Stimulated activated CD4-positive, alpha-beta T cell treated with anti-CD3 and anti-CD28 coated beads, Interleukin-4, amount 100 ng/mL, for 48 hours (primary cell): Measurements from ENCODE around the gene ATAD3B.
A peak's percentile ranks its signal among the peaks of the same experiment; 100 is the strongest.
"Not testable (repeated sequence)": the region's sequence is repeated elsewhere in the genome, so short reads cannot be mapped to it uniquely, and the experiment has no call there.

ENCODE experiments used
- DNase-seq, 2 donors: peaks; one replicate each; pipeline ENCODE4 v3.0.0-alpha.2; 2020; ENCODE audit warnings: low read depth in 2 of 2

The ATAD3B gene

DNA sequence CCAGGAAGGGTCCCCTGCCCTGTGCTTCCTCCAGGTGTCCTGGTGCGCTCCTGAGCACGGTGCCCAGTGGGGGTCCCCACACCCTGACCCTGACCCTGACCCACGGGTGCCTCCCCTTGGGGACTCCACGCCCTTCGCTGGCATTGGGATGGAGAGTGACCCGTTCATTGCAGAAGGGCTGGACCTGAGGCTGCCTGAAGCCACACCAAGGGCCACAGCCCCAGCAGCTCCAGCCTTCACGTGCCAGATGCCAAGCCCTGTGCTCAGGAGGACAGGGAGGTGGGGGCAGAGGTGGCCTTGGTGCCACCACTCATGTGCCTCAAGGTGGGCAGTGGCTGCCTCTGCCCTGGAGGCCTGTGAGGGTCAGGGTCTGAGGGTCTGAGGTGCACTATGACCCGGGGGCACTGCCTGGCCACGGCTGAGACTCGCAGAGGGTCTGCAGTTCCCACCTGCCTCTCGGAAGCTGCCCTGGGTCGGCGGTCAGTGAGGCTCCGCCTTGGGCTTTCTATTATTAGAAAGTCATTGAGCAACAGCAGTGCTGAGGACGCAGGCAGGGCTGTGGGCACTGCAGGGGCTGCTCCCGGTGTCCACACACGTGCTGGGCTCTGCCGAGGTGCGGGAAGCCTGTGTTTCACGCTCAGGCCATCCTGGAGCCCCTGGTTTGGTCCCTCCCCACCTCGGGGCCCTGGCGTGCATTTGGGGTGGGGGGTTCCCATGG is 61.8 kb downstream of the ATAD3B start:
- not testable (repeated sequence) for DNase-seq

DNA sequence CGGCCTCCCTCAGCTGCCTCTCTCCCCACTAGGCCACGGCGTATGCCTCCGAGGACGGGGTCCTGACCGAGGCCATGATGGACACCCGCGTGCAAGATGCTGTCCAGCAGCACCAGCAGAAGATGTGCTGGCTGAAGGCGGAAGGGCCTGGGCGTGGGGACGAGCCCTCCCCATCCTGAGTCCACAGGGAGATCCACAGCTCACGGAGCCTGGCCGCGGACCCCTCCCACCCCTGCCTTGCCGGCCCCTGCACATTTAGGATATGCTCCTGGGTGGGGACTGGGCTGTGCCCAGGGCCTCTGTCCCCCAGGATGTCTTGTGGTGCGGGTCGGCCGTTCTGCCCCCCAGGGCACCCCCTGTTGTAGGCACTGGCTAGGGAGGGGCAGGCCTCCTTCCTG is 62.3 kb downstream of the ATAD3B start:
- DNase-seq: not testable (repeated sequence)

- DNase-seq: no peak
These were observed 63.0 kb downstream of the ATAD3B start for GRCh38 chr1:1534401-1535154.

- DNase-seq: no peak
These were observed 63.8 kb downstream of the ATAD3B start for GRCh38 chr1:1535201-1536018.

- DNase-seq: no peak
These were observed 64.7 kb downstream of the ATAD3B start for GRCh38 chr1:1536019-1536937.

GRCh38 chr1:1536938-1537546 is 65.5 kb downstream of the ATAD3B start:
- DNase-seq: no peak

DNA sequence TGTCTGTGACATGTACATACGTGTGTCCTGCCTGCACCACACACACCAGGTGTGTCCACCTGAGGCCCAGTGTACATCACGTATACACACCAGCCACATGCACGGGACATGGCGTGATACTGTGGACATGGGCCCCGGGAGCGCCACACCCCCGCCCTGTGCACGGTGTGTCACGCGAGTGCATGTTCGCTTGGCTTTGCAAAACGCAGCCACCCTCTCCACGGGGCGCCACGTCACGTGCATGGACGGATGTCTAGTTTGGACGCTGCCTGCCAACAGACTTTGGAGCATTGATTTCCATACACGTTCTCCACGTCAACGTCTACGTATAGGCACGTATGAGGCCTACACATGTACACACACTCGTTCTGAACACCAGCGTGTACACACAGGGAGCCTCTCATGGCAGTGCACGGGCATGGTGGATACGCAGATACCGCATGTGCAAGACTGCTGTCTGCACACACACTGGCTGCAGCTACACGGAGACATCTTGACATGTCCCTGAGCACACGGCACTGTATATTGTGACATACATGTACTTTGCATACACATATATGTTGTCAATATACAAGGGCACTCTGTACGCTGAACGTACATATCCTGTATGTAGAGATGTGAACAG is 66.2 kb downstream of the ATAD3B start:
- no peak for DNase-seq

DNA sequence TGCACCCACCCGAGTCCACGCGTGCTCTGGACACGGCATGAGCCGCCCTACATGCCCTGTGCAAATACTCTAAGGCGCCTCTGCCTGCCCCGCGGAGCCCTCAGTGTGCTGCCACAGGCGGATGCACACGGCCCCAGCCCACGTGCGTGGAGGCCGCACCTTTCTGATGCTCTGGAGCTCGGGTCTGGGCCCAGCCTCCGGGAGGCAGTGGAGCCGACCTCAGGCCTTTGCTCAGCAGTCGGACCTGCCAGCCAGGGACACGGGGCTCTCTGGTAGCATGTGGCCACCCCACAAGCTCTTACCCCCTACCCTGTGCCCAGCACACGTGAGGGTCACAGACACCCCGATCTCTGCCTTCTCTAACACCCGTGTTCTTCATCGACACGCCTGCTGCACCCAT is 66.8 kb downstream of the ATAD3B start:
- no peak for DNase-seq

DNA sequence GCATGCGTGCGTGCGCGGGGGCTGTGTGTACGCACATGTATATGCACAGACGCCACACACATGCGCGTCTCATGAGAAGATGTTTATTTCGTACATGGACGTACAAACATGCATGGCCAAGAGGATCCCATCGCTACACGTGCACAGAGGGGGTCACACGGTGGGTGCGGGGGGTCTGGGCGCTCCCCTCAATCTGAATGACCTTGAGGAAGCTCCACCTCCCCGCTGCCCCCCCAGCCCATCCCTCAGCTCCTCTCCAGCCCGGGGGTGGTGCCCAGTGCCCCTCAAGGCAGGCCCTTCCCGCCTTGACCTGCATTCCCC is 67.4 kb downstream of the ATAD3B start:
- DNase-seq: no peak

- no peak for DNase-seq
These were observed 67.9 kb downstream of the ATAD3B start for GRCh38 chr1:1539310-1540089.

- peak; percentile 49 to 57 for DNase-seq
These were observed 68.7 kb downstream of the ATAD3B start, which contains the start of gene TMEM240 for GRCh38 chr1:1540090-1540817. Gene TMEM240 (minus strand): TSS chr1:1540624. CDS start chr1:1540346, 278 bp downstream.

GRCh38 chr1:1540818-1541628 is 69.5 kb downstream of the ATAD3B start:
- DNase-seq: no peak

DNA sequence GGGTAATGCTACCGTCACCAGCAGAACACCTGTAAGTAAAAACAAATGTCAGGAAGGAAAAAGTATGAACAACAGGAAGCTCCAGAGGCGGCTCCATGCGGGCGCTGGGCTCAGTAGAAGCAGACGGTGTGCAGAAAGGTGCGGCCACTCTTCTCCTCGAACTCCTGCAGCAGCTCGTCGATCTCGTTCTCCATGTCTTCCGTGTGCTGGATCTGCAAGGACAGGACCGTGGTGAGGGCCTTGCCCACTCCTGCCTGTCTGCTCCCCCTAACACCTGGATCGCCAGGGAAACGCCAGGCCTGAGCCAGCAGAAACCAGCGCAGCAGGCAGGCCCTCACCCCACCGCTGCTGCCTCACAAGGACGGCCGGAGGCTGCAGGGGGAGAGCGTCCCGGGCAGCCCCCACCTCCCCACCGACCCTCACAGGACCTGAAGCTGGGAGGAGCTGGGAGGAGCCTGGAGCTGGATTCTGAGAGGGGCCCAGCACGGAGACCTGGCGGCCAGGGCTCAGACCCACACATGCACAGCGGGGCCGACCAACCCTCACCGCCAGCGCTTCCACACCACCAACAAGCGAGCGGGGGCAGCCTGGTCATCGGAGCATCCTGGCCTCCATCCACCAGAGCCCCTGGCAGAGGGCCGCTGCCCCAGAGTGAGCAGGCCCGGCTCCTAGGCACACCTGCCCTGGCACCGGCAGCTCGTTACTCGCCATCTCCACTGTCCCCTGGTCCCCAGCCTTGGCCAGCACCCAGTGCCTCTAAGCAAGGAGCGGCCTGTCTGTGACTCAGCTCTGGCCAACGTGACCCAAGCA is 70.6 kb downstream of the ATAD3B start:
- no peak for DNase-seq

DNA sequence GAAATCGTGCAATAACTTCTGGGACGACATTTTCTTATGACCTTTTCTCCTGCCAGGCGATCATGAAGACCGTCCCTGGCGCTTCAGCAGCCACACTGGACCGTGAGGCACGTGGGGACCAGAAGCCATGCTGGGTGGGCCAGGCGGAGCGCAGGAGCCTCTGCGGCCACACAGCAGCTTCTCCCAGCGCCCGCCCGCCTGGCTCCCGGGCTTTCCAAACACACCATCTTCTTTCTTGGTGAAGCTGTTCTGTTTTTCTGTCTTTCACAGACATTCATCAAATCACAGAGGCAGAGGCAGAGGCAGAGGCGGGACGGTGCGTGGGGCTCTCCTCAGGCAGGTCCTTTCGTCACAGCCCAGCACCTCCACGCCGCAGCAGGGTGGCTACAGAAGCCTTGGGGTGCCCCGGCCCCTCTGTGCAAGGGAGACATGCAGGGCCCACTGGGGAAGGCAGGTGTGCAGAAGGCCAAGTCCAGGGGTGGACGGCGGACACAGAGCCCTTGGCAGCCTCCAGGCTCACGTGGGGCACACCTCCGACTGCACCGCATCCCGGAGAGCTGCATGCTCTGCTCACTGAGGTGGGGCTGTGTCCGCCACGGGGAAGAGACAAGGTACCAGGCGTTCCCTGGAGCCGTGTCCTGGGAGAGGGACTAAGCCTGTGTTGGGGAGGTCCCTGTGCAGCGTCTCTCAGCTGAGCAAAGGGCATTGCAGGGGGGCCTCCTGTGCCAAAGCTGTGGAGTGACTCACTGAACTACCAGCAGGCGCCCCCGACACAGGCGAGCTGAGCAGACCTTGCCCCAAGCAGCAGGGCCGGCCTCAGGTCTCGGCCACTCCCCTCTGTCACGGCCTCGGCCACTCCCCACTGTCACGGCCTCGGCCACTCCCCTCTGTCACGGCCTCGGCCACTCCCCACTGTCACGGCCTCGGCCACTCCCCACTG is 71.5 kb downstream of the ATAD3B start:
- DNase-seq: no peak

GRCh38 chr1:1543706-1544099 is 72.1 kb downstream of the ATAD3B start:
- no peak for DNase-seq

GRCh38 chr1:1544544-1544943 is 73.0 kb downstream of the ATAD3B start:
- no peak for DNase-seq
